H1 (cell line): ENCODE measurements around the gene NDUFB4.

ENCODE experiments used
- CHD2 ChIP-seq: IDR thresholded peaks from 2 replicates; pipeline ENCODE4 v1.6.1; 2012; ENCODE audit warnings: low read length, improper control_type of control experiment
- SAP30 ChIP-seq: fragments of 300-600 bp; sonication (generic); IDR thresholded peaks from 2 replicates; pipeline ENCODE4 v1.7.1; 2012; ENCODE audit warnings: low read length, moderate library complexity, mild to moderate bottlenecking, inconsistent platforms; ENCODE audit not compliant: insufficient read depth, insufficient replicate concordance

GRCh38 chr3:120625159-120625586 lies 29.0 kb downstream of the NDUFB4 start:
- no peak for TF ChIP-seq SAP30
- TF ChIP-seq CHD2: no peak
